DOHH2 (cell line): ENCODE results near the gene RHD.
"Not testable (repeated sequence)": the region's sequence is repeated elsewhere in the genome, so short reads cannot be mapped to it uniquely, and the experiment has no call there.

Source experiments
- H3F3A ChIP-seq: fragments of 200-600 bp; sonication (generic), shearing (Covaris generic); 2 replicates; pipeline ENCODE4 v1.6.0; 2016; ENCODE audit warnings: antibody characterized with exemption, mild to moderate bottlenecking; ENCODE audit not compliant: control insufficient read depth, insufficient read depth
- H3K27ac ChIP-seq: fragments of 200-600 bp; sonication (generic); 2 replicates; pipeline ENCODE4 v1.5.1; 2014; ENCODE audit warnings: low read depth, mild to moderate bottlenecking, low read length, moderate library complexity
- H3K27me3 ChIP-seq: fragments of 200-600 bp; sonication (generic); 2 replicates; pipeline ENCODE4 v1.6.1; 2014; ENCODE audit warnings: mild to moderate bottlenecking, low read length, mixed read lengths; ENCODE audit not compliant: control insufficient read depth
- H3K36me3 ChIP-seq: fragments of 200-600 bp; sonication (generic); 2 replicates; pipeline ENCODE4 v1.6.1; 2014; ENCODE audit warnings: mild to moderate bottlenecking, low read length, moderate library complexity, mixed read lengths; ENCODE audit not compliant: control insufficient read depth
- H3K4me1 ChIP-seq: fragments of 200-600 bp; sonication (generic); 2 replicates; pipeline ENCODE4 v1.6.1; 2014; ENCODE audit warnings: mild to moderate bottlenecking, low read length, mixed read lengths; ENCODE audit not compliant: control insufficient read depth
- H3K4me2 ChIP-seq: fragments of 200-600 bp; sonication (generic); 2 replicates; pipeline ENCODE4 v1.6.0; 2014; ENCODE audit warnings: mild to moderate bottlenecking, low read length, moderate library complexity
- H3K4me3 ChIP-seq: fragments of 200-600 bp; sonication (generic); 2 replicates; pipeline ENCODE4 v1.5.1; 2014; ENCODE audit warnings: mild to moderate bottlenecking, low read length, mixed read lengths
- H3K79me2 ChIP-seq: fragments of 200-600 bp; sonication (generic); 2 replicates; pipeline ENCODE4 v1.6.1; 2014; ENCODE audit warnings: mild to moderate bottlenecking, low read length, mixed read lengths; ENCODE audit not compliant: control insufficient read depth
- H3K9me2 ChIP-seq: fragments of 200-600 bp; sonication (generic); replicated peaks from 2 replicates; pipeline ENCODE4 v1.6.1; 2014; ENCODE audit warnings: mild to moderate bottlenecking, low read length, mixed read lengths; ENCODE audit not compliant: control insufficient read depth
- H3K9me3 ChIP-seq: fragments of 200-600 bp; sonication (generic); 2 replicates; pipeline ENCODE4 v1.6.1; 2014; ENCODE audit warnings: antibody characterized with exemption, low read length, mixed read lengths; ENCODE audit not compliant: control insufficient read depth, insufficient read depth
- H4K20me1 ChIP-seq: fragments of 200-600 bp; sonication (generic); 2 replicates; pipeline ENCODE4 v1.6.0; 2014; ENCODE audit warnings: low read depth, mild to moderate bottlenecking, antibody characterized with exemption, low read length, moderate library complexity; ENCODE audit not compliant: control insufficient read depth, insufficient read depth
- EZH2phosphoT487 ChIP-seq: fragments of 200-600 bp; sonication (generic); IDR thresholded peaks from 2 replicates; pipeline ENCODE4 v1.6.1; 2017; ENCODE audit warnings: borderline replicate concordance, mild to moderate bottlenecking, antibody characterized with exemption, low read length, moderate library complexity, mixed read lengths
- TF ChIP-seq, protein P1 (sequence below): fragments of 200-600 bp; sonication (generic); IDR thresholded peaks from one replicate; pipeline ENCODE4 v1.5.1; 2014; ENCODE audit warnings: antibody characterized with exemption, mild to moderate bottlenecking, low read depth, low read length; ENCODE audit not compliant: poor library complexity, severe bottlenecking

The RHD gene

DNA sequence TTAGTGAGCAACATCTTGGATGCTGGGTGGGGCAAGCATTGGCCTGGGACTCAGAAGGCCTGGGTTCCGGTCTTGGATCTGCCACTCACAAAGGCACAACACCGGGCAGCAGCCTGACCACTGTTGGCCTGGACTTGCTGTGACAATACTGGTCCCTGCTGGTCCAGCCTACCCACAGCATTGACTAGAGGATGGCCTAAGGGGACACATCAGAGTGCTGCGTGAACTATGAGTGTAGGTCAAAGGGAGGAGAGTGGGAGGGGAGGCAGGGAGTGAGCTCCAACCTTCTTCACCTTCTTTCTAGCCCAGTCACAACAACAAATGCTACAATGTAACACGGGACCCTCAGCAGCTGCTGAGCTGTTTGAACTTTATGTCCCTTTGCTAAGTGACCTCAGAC, 96.9 kb downstream of the RHD start:
- TF ChIP-seq EZH2phosphoT487 = no peak
- TF ChIP-seq, protein P1, sequence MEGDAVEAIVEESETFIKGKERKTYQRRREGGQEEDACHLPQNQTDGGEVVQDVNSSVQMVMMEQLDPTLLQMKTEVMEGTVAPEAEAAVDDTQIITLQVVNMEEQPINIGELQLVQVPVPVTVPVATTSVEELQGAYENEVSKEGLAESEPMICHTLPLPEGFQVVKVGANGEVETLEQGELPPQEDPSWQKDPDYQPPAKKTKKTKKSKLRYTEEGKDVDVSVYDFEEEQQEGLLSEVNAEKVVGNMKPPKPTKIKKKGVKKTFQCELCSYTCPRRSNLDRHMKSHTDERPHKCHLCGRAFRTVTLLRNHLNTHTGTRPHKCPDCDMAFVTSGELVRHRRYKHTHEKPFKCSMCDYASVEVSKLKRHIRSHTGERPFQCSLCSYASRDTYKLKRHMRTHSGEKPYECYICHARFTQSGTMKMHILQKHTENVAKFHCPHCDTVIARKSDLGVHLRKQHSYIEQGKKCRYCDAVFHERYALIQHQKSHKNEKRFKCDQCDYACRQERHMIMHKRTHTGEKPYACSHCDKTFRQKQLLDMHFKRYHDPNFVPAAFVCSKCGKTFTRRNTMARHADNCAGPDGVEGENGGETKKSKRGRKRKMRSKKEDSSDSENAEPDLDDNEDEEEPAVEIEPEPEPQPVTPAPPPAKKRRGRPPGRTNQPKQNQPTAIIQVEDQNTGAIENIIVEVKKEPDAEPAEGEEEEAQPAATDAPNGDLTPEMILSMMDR = no peak
- no peaks in the 10 kb centered on the region for H3K9me2 ChIP-seq
- no peaks in the 10 kb centered on the region for H3K9me3 ChIP-seq
- H3F3A ChIP-seq = no peaks in the 10 kb centered on the region
- no peak overlapping the region for H3K4me3 ChIP-seq
- H3K27me3 ChIP-seq = no peaks in the 10 kb centered on the region
- H3K36me3 ChIP-seq = no peaks in the 10 kb centered on the region
- H4K20me1 ChIP-seq = no peaks in the 10 kb centered on the region
- H3K4me1 ChIP-seq = no peaks in the 10 kb centered on the region
- H3K27ac ChIP-seq = no peak overlapping the region
- no peak overlapping the region for H3K4me2 ChIP-seq
- H3K79me2 ChIP-seq = no peaks in the 10 kb centered on the region

DNA sequence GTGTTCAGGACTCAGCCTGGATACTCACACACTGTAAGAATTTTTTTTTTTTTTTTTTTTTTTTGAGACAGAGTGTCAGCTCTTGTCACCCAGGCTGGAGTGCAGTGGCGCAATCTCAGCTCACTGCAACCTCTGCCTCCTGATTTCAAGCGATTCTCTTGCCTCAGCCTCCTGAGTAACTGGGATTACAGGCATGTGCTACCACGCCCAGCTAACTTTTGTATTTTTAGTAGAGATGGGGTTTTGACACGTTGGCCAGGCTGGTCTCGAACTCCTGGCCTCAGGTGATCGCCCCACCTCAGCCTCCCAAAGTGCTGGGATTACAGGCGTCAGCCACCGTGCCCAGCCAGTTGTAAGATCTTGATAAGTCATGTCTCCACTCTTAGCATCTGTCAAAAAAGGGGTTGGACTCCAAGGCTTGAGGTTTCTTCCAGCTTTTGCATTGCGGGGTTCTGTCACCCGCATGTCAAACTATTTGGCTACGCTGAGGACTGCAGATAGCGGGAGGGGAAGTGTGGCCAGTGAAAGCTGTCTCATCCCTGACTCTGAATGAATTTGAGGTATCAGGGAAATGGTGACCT, 97.5 kb downstream of the RHD start:
- H4K20me1 ChIP-seq, H3K9me3 ChIP-seq, H3K4me3 ChIP-seq, H3K4me2 ChIP-seq, H3K9me2 ChIP-seq, H3F3A ChIP-seq, H3K79me2 ChIP-seq, H3K27me3 ChIP-seq, H3K36me3 ChIP-seq, H3K27ac ChIP-seq, H3K4me1 ChIP-seq: not testable (repeated sequence)

DNA sequence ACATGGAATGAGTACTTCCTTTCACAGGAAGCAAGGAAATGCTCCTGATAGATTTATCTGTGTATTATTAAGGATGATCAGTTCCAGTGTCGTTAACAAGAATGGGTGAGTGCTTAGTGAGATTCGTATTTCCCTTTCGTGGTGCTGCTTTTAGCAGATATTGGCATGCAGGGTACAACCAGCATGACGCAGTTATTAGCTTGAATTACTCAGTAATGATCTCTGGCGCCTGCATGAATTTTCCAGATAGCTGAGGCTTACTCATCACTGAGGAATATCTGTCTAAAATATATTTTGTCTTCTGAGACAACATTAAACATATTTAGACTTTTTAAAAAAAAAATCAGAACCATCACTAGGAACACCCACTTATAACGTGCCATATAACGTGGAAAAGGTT, 99.4 kb downstream of the RHD start:
- not testable (repeated sequence) for H3K36me3 ChIP-seq, H3K4me2 ChIP-seq, H3K9me3 ChIP-seq, H3K27me3 ChIP-seq, H3K79me2 ChIP-seq, H3K4me1 ChIP-seq, H3F3A ChIP-seq, H3K9me2 ChIP-seq, H3K4me3 ChIP-seq, H3K27ac ChIP-seq, H4K20me1 ChIP-seq

DNA sequence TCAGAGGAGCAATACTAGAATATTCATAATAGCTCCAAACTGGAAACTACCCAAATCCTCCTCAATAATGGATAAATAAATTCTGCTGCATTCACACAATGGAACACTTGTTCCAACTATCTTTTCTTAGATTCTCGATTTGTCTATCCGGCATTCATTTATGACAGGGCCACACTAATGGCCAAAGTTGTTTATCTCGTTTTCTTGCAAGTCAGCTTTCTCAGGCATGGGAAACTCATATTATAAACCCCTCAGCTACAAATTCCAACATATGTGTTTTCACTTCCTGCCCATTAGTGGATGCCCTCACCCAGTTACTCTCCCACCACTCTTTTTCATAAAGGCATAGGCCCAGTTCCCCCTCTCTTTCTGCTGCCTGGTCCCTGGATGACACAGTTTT, 106.1 kb downstream of the RHD start:
- H3K27ac ChIP-seq, H3F3A ChIP-seq, H3K9me3 ChIP-seq, H3K27me3 ChIP-seq, H3K4me1 ChIP-seq, H3K4me2 ChIP-seq, H3K36me3 ChIP-seq, H3K9me2 ChIP-seq, H3K79me2 ChIP-seq, H4K20me1 ChIP-seq, H3K4me3 ChIP-seq: not testable (repeated sequence)
